NB4 (cell line): Measurements from ENCODE around the gene RFTN1.

Source experiments
- DNase-seq: peaks from one replicate; pipeline ENCODE4 v3.0.0; 2010; ENCODE audit warnings: low read depth
- H3K4me3 ChIP-seq: one replicate; pipeline ENCODE4 v1.5.1; 2011; ENCODE audit warnings: mild to moderate bottlenecking, low read depth, low read length, moderate library complexity
- CTCF ChIP-seq: IDR thresholded peaks from one replicate; pipeline ENCODE4 v1.5.1; 2012; ENCODE audit warnings: low read depth, low read length
- MAX ChIP-seq: IDR thresholded peaks from 2 replicates; pipeline ENCODE4 v1.6.1; 2011; ENCODE audit warnings: low read depth, low read length
- MYC ChIP-seq: IDR thresholded peaks from 2 replicates; pipeline ENCODE4 v1.6.1; 2011; ENCODE audit warnings: low read depth, low read length
- POLR2A ChIP-seq: IDR thresholded peaks from 2 replicates; pipeline ENCODE4 v1.6.1; 2011; ENCODE audit warnings: mild to moderate bottlenecking; ENCODE audit not compliant: insufficient read length; ENCODE audit errors: extremely low read depth

Gene RFTN1

GRCh38 chr3:16432714-16433113 lies 80.8 kb downstream of the RFTN1 start:
- TF ChIP-seq MYC (no peak), CTCF (no peak), POLR2A (no peak), MAX (no peak)
- H3K4me3 ChIP-seq: no peak overlapping the region
- no peak for DNase-seq

- peak; percentile 81 for DNase-seq
- no peak for TF ChIP-seq MAX
- TF ChIP-seq POLR2A: no peak
- TF ChIP-seq MYC: no peak
- no peak for TF ChIP-seq CTCF
- no peak overlapping the region for H3K4me3 ChIP-seq
Measured at GRCh38 chr3:16430717-16431630, 82.5 kb downstream of the RFTN1 start.

GRCh38 chr3:16429086-16429485 lies 84.4 kb downstream of the RFTN1 start:
- DNase-seq: no peak
- TF ChIP-seq CTCF (no peak), POLR2A (no peak), MAX (no peak), MYC (no peak)
- H3K4me3 ChIP-seq: no peak overlapping the region

- TF ChIP-seq MAX (no peak), MYC (no peak), CTCF (no peak), POLR2A (no peak)
- no peak overlapping the region for H3K4me3 ChIP-seq
- no peak for DNase-seq
Measured at GRCh38 chr3:16428612-16429011, 84.9 kb downstream of the RFTN1 start.

- no peak for TF ChIP-seq CTCF
- TF ChIP-seq MAX: no peak
- TF ChIP-seq POLR2A: no peak
- TF ChIP-seq MYC: no peak
- no peak overlapping the region for H3K4me3 ChIP-seq
- peak; percentile 56 for DNase-seq
Measured at GRCh38 chr3:16427103-16427965, 86.2 kb downstream of the RFTN1 start.
